Caco-2 (cell line): ENCODE measurements around the gene CACNA1C. TPM values are rescaled to one million over a fixed set of nuclear protein-coding genes. Genes with fewer than 3 reads are reported as not detected.

Source experiments
- BruUV-seq: library from RNA; stranded (reverse); fragments of 400-500 nt; replicated peaks from 2 replicates; lab custom pipeline; 2021; lab: Mats Ljungman, UMichigan
- CTCF ChIA-PET: fragments of 300-600 bp; sonication (Branson Sonifier 250); formaldehyde crosslinking; loops from one replicate; lab custom pipeline; 2022; ENCODE audit warnings: antibody characterized with exemption; lab: Charles Lee
- POLR2A ChIA-PET: fragments of 300-600 bp; sonication (Branson Sonifier 250); formaldehyde crosslinking; loops from one replicate; lab custom pipeline; 2022; ENCODE audit warnings: antibody characterized with exemption; lab: Charles Lee
- DNase-seq, 2 experiments: peaks; one replicate each; pipeline versions ENCODE4 v3.0.0 to v3.0.0-alpha.2; 2020 to 2022
- H3K27me3 ChIP-seq: replicated peaks from 2 replicates; pipeline ENCODE4 v1.6.0; 2011; ENCODE audit warnings: low read length; ENCODE audit not compliant: control insufficient read depth, insufficient read depth
- H3K36me3 ChIP-seq: 2 replicates; pipeline ENCODE4 v1.5.1; 2011; ENCODE audit warnings: low read length; ENCODE audit not compliant: control insufficient read depth, insufficient read depth
- H3K4me1 ChIP-seq: fragments of 250-450 bp; sonication (Bioruptor Pico); 2 replicates; pipeline ENCODE4 v1.5.1; 2020; ENCODE audit warnings: mild to moderate bottlenecking
- H3K4me3 ChIP-seq: 2 replicates; pipeline ENCODE4 v1.5.1; 2011; ENCODE audit warnings: low read depth, mild to moderate bottlenecking, control low read depth, low read length
- H3K9me3 ChIP-seq: fragments of 250-450 bp; sonication (Bioruptor Pico); 2 replicates; pipeline ENCODE4 v1.5.1; 2020; ENCODE audit warnings: mild to moderate bottlenecking, moderate library complexity
- H3K27ac Mint-ChIP-seq: one replicate; pipeline ENCODE4 v1.8.0; 2022; ENCODE audit warnings: mixed read lengths; ENCODE audit not compliant: unreplicated experiment
- H3K27me3 Mint-ChIP-seq: one replicate; pipeline ENCODE4 v1.8.0; 2022; ENCODE audit warnings: mixed read lengths; ENCODE audit not compliant: insufficient read depth, unreplicated experiment
- H3K36me3 Mint-ChIP-seq: one replicate; pipeline ENCODE4 v1.8.0; 2022; ENCODE audit warnings: mild to moderate bottlenecking, mixed read lengths; ENCODE audit not compliant: insufficient read depth, unreplicated experiment
- H3K4me1 Mint-ChIP-seq: one replicate; pipeline ENCODE4 v1.8.0; 2022; ENCODE audit warnings: low read depth, mixed read lengths; ENCODE audit not compliant: unreplicated experiment
- H3K4me3 Mint-ChIP-seq: one replicate; pipeline ENCODE4 v1.8.0; 2022; ENCODE audit warnings: mild to moderate bottlenecking, moderate library complexity, mixed read lengths; ENCODE audit not compliant: unreplicated experiment
- H3K9me3 Mint-ChIP-seq: one replicate; pipeline ENCODE4 v1.8.0; 2022; ENCODE audit warnings: mixed read lengths; ENCODE audit not compliant: unreplicated experiment
- CTCF ChIP-seq, 2 experiments: fragments of 200-600 bp in 1 of 2; IDR thresholded peaks; 1 replicate in 1 of 2; 2 replicates in 1 of 2; pipeline versions ENCODE4 v1.5.1 to v1.8.0; 2011 to 2022; ENCODE audit warnings: antibody characterized with exemption in 1 of 2, control low read depth in 1 of 2, inconsistent platforms in 1 of 2, low read depth in 1 of 2, low read length in 1 of 2, mild to moderate bottlenecking in 1 of 2, moderate library complexity in 1 of 2; ENCODE audit not compliant: insufficient read depth in 1 of 2, severe bottlenecking in 1 of 2, unreplicated experiment in 1 of 2
- intact Hi-C: fragments of 100-400 bp; cut with micrococcal nuclease; formaldehyde crosslinking; loops from one replicate; pipeline ENCODE4 v1.10.0; 2022; ENCODE audit not compliant: unreplicated experiment
- total RNA-seq: library from RNA; stranded (reverse); gene quantifications from 2 replicates; pipeline ENCODE4 v1.2.3, GENCODE V29; 2022

The CACNA1C gene
- total RNA-seq, 1 experiment from 2014 or later = not detected

- no TSS peak for BruUV-seq
- Mint-ChIP-seq H3K4me3 (no peak overlapping the region), H3K27me3 (peaks cover 17% of the 10 kb centered on the region), H3K4me1 (no peaks in the 10 kb centered on the region), H3K9me3 (no peaks in the 10 kb centered on the region), H3K36me3 (no peaks in the 10 kb centered on the region), H3K27ac (no peak overlapping the region)
- DNase-seq = no peak
- Histone ChIP-seq H3K36me3 (no peaks in the 10 kb centered on the region), H3K4me1 (no peaks in the 10 kb centered on the region), H3K9me3 (no peaks in the 10 kb centered on the region), H3K27me3 (no peaks in the 10 kb centered on the region), H3K4me3 (no peak overlapping the region)
- intact Hi-C loops = no loop called here
- ChIA-PET POLR2A (no interaction called here), CTCF (no interaction called here)
- TF ChIP-seq CTCF (IDR thresholded peaks at IDR 0.05; ENCODE audit: insufficient read depth in 1 of 2, low read depth in 1 of 2, low read length in 1 of 2, severe bottlenecking in 1 of 2, unreplicated experiment in 1 of 2) = no peak
Measured at GRCh38 chr12:2225696-2226095, 172.9 kb downstream of the CACNA1C start.

GRCh38 chr12:2226641-2227040, 173.9 kb downstream of the CACNA1C start:
- CTCF ChIA-PET = no interaction called here
- Histone ChIP-seq H3K27me3 (no peaks in the 10 kb centered on the region), H3K4me3 (no peak overlapping the region), H3K4me1 (no peaks in the 10 kb centered on the region), H3K36me3 (no peaks in the 10 kb centered on the region), H3K9me3 (no peaks in the 10 kb centered on the region)
- peaks cover 11% of the 10 kb centered on the region for H3K27me3 Mint-ChIP-seq
- no peak overlapping the region for H3K27ac Mint-ChIP-seq
- DNase-seq = no peak
- no peaks in the 10 kb centered on the region for H3K36me3 Mint-ChIP-seq
- BruUV-seq = no TSS peak
- no peak overlapping the region for H3K4me3 Mint-ChIP-seq
- H3K4me1 Mint-ChIP-seq = no peaks in the 10 kb centered on the region
- H3K9me3 Mint-ChIP-seq = no peaks in the 10 kb centered on the region
- no peak for TF ChIP-seq CTCF (IDR thresholded peaks at IDR 0.05; ENCODE audit: insufficient read depth in 1 of 2, low read depth in 1 of 2, low read length in 1 of 2, severe bottlenecking in 1 of 2, unreplicated experiment in 1 of 2)
- intact Hi-C loops = no loop called here
- POLR2A ChIA-PET = no interaction called here

DNA sequence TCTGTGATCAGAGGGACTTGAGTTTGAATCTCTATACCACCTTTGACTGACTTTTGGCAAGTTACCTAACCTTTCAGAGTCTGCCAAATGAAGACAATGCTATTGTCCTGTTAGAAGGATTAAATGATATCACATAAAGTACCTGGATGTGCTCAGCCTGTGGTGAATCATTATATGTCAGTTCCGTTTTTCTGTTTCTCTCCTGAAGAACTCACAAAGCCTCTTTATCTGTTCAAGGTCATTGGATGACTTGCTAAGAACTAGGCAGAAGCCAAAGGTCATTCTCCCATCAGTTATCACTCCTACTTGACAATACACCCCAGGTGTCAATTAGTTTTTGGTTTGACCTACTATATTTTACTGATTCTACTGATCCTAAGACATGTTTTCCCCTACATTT, 174.6 kb downstream of the CACNA1C start:
- H3K9me3 Mint-ChIP-seq = no peaks in the 10 kb centered on the region
- intact Hi-C loops = no loop called here
- Histone ChIP-seq H3K4me3 (no peak overlapping the region), H3K4me1 (no peaks in the 10 kb centered on the region), H3K36me3 (no peaks in the 10 kb centered on the region), H3K9me3 (no peaks in the 10 kb centered on the region), H3K27me3 (no peaks in the 10 kb centered on the region)
- POLR2A ChIA-PET = no interaction called here
- no peaks in the 10 kb centered on the region for H3K4me1 Mint-ChIP-seq
- H3K27me3 Mint-ChIP-seq = peaks cover 11% of the 10 kb centered on the region
- no peak overlapping the region for H3K27ac Mint-ChIP-seq
- H3K36me3 Mint-ChIP-seq = no peaks in the 10 kb centered on the region
- no peak for DNase-seq
- BruUV-seq = no TSS peak
- no peak for TF ChIP-seq CTCF (IDR thresholded peaks at IDR 0.05; ENCODE audit: insufficient read depth in 1 of 2, low read depth in 1 of 2, low read length in 1 of 2, severe bottlenecking in 1 of 2, unreplicated experiment in 1 of 2)
- H3K4me3 Mint-ChIP-seq = no peak overlapping the region
- CTCF ChIA-PET = no interaction called here
